ENCODE measurements around the gene IRF2.

Gene IRF2

GRCh38 chr4:184421533-184422155 is 52.7 kb downstream of the IRF2 start:
- H3K4me3 ChIP-seq (replicated peaks; ENCODE audit: low read depth, low read length) = no peak overlapping the region
- DNase-seq (ENCODE audit: extremely low read depth, low read depth) = no peak
- no peak for TF ChIP-seq CTCF (IDR thresholded peaks at IDR 0.05; ENCODE audit: low read depth, low read length, missing control alignments)

DNA sequence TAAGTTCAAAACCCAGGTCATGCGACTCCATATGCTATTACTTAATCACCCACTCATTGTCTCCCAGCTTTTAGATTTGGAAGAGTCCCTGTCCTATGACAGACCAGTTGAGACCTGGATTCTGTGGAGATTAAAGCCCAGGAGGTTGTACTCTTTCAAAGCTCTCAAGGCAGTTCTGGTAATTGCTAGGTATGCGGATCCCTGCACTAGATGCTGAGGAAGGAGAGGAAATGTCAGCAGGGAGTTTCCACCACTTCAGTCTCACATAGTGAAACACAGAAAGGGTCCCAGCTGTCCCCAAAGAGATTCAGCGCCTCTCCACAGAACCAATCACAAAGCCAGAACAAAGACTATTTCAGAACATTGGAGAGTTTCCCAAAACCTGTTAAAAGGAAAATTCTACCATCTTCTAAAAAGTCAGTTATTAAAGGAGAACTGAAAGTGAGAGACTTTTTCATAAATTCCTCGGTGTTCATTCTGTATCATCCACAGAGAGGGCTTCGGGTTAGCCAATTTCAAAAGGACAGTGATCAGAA is 53.4 kb downstream of the IRF2 start:
- no peak for TF ChIP-seq CTCF (IDR thresholded peaks at IDR 0.05; ENCODE audit: low read depth, low read length, missing control alignments)
- no peak overlapping the region for H3K4me3 ChIP-seq (replicated peaks; ENCODE audit: low read depth, low read length)
- DNase-seq (ENCODE audit: extremely low read depth, low read depth) = no peak

GRCh38 chr4:184420402-184420801 is 53.9 kb downstream of the IRF2 start:
- no peak for DNase-seq (ENCODE audit: extremely low read depth, low read depth)
- TF ChIP-seq CTCF (IDR thresholded peaks at IDR 0.05; ENCODE audit: low read depth, low read length, missing control alignments) = no peak
- H3K4me3 ChIP-seq (replicated peaks; ENCODE audit: low read depth, low read length) = no peak overlapping the region

- no peak overlapping the region for H3K4me3 ChIP-seq (replicated peaks; ENCODE audit: low read depth, low read length)
- no peak for TF ChIP-seq CTCF (IDR thresholded peaks at IDR 0.05; ENCODE audit: low read depth, low read length, missing control alignments)
Measured at GRCh38 chr4:184419976-184420375, 54.4 kb downstream of the IRF2 start.

DNA sequence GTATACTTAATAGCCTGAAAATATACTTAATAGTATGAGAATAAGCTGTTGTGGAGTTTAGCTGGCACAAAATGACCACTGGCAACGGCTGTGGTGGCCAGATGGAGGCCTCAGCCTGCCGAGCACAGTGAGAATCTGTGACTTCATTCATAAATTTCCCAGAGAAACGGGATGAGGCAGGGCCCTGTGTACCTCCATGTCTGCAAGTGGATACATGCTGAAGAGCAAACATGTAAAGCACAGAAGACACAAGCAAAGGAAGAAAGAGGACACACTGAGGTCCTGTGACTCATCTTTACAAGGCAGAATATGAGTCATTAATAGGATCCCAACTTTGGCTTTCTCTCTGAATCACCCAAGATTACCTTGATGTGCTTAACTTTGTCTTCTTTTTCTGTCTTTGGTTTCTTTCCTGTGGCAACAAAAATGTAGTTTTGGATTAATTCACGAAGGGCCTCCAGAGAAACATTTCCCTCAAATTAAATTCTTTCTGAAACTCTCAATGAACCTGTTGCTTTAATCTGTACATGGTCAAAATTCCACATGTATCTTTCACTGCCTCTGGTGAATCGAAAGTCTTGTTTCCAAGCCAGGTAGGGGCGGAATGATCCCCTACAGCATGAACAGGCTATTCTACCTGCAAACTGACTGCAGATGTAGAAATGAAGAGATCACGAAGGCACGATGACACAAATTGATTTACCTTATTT is 56.4 kb downstream of the IRF2 start:
- H3K4me3 ChIP-seq (replicated peaks; ENCODE audit: low read depth, low read length) = no peak overlapping the region
- peak; percentile 79 for DNase-seq (ENCODE audit: extremely low read depth, low read depth)
- no peak for TF ChIP-seq CTCF (IDR thresholded peaks at IDR 0.05; ENCODE audit: low read depth, low read length, missing control alignments)

More at GRCh38 chr4:184419976-184420375, 54.4 kb downstream of the IRF2 start:
- DNase-seq (ENCODE audit: extremely low read depth, low read depth) = no peak

DNA sequence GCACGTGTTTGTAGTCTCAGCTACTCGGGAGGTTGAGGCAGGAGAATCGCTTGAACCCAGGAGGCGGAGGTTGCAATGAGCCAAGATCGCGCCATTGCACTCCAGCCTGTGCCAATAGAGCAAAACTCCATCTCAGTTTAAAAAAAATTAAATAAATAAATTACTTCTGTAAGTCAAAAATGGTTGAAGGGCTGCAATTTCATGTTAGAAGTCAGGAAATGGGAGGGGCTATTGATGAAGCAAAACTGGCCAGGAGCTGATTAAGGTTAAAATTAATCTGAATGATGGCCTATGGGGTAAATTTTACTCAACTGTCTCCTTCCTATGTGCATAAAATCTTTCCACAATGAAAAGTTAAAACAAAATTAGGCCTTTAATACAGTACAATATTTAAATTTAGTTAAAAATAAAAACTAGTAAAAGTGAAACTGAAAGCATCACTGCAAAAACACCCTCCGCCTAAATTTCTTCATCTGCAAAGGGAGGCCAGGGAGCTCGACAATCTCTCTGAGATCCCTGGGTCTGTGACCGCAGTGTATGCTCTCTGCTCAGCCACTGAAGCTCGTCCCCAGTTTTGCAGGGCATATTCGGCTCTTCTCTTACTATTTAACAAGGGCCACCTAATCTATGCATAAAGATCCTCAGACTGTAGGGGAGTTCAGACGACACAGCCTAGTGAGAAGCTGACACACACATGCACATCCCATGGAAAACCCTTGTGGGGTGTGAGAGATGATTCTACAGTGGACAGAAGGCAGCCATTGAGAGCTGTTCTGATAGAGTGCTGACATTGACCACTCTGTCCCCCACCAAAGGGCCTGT is 57.2 kb downstream of the IRF2 start:
- H3K4me3 ChIP-seq (replicated peaks; ENCODE audit: low read depth, low read length) = no peak overlapping the region
- DNase-seq (ENCODE audit: extremely low read depth, low read depth) = no peak
- TF ChIP-seq CTCF (IDR thresholded peaks at IDR 0.05; ENCODE audit: low read depth, low read length, missing control alignments) = no peak

All from HFF-Myc (cell line).